ENCODE results near the gene YIPF5. TPM values are rescaled to one million over a fixed set of nuclear protein-coding genes. Genes with fewer than 3 reads are reported as not detected.

Gene YIPF5
- total and polyA plus RNA-seq, 2 of the 4 experiments (the other 2 are of a cell fraction), result 64.4 to 172 TPM

GRCh38 chr5:144135113-144135762 is 35.2 kb downstream of the YIPF5 start:
- no peak for DNase-seq
- WGBS, 2 experiments (ENCODE audit: extremely low coverage in 2 of 2, insufficient read length in 1 of 2), result 71% methylated on average over 1 of the region's 3 CpGs; no CpG with 5 or more reads in 1 of the 2 experiments
- H3K9ac ChIP-seq (ENCODE audit: low read depth, low read length), result no peak overlapping the region
- no peaks in the 10 kb centered on the region for H3K27me3 ChIP-seq (ENCODE audit: control insufficient read depth, insufficient read depth, low read length)
- no peak overlapping the region for H2AK5ac ChIP-seq (ENCODE audit: low read depth, low read length)
- H3K4me1 ChIP-seq (ENCODE audit: control insufficient read depth, insufficient read depth, low read length), result no peaks in the 10 kb centered on the region
- ChIA-PET CTCF (interaction anchor here (0.6 kb wide), 1 partner anchor 250 kb away, joined by 3 read pairs; no protein-coding TSS in a partner anchor), POLR2A (ENCODE audit: unreplicated experiment) (no interaction called here)
- H2BK20ac ChIP-seq (ENCODE audit: low read depth, low read length), result no peak overlapping the region
- H3K23ac ChIP-seq (ENCODE audit: low read depth, low read length), result no peak overlapping the region
- H3K9me1 ChIP-seq (ENCODE audit: insufficient read depth, low read length), result no peaks in the 10 kb centered on the region
- no peak for ATAC-seq (ENCODE audit: low read depth)
- in situ Hi-C loops (cut with MboI; ENCODE audit: low sequenced_read_pairs) (loop anchor here (10.0 kb wide), 1 partner anchor 310 kb away; no protein-coding TSS in a partner anchor), dilution Hi-C loops (cut with HindIII; ENCODE audit: low sequenced_read_pairs, unreplicated experiment) (no loop called here), intact Hi-C loops (cut with micrococcal nuclease) (no loop called here)
- H3K14ac ChIP-seq (replicated peaks; ENCODE audit: low read depth, low read length), result no peak overlapping the region
- no peak overlapping the region for H3K4me2 ChIP-seq (ENCODE audit: low read depth, low read length)
- no peak overlapping the region for H2AFZ ChIP-seq (replicated peaks; ENCODE audit: low read length, poor library complexity)
- H2BK120ac ChIP-seq (ENCODE audit: low read depth, low read length), result no peak overlapping the region
- H4K91ac ChIP-seq (ENCODE audit: insufficient read depth, low read depth, low read length), result no peak overlapping the region
- H3K4me3 ChIP-seq (ENCODE audit: insufficient read depth, low read depth, low read length), result no peak overlapping the region
- H4K8ac ChIP-seq (ENCODE audit: low read depth in 2 of 2, low read length in 2 of 2), result no peak overlapping the region
- H2BK15ac ChIP-seq (ENCODE audit: low read depth, low read length), result no peak overlapping the region
- H2AK9ac ChIP-seq (replicated peaks; ENCODE audit: low read depth, low read length, poor library complexity), result no peak overlapping the region
- no peaks in the 10 kb centered on the region for H3K79me1 ChIP-seq (ENCODE audit: low read depth in 1 of 2, low read length in 2 of 2)
- no peak overlapping the region for H3K27ac ChIP-seq (ENCODE audit: insufficient read depth, low read length)
- no peaks in the 10 kb centered on the region for H3K36me3 ChIP-seq (ENCODE audit: control insufficient read depth, insufficient read depth, low read length)
- H4K20me1 ChIP-seq (ENCODE audit: insufficient read depth, low read length), result no peaks in the 10 kb centered on the region
- TF ChIP-seq MAFK (IDR thresholded peaks at IDR 0.05; ENCODE audit: low read depth, low read length) (no peak), MXI1 (IDR thresholded peaks at IDR 0.05; ENCODE audit: borderline replicate concordance, low read depth, low read length) (no peak), MAZ (IDR thresholded peaks at IDR 0.05; ENCODE audit: borderline replicate concordance, low read depth, low read length) (no peak), FOS (IDR thresholded peaks at IDR 0.05; ENCODE audit: low read depth, low read length) (no peak), USF2 (IDR thresholded peaks at IDR 0.05; ENCODE audit: low read depth, low read length) (no peak), POLR2A (IDR thresholded peaks at IDR 0.05; ENCODE audit: low read depth, low read length) (no peak), BHLHE40 (IDR thresholded peaks at IDR 0.05; ENCODE audit: low read depth, low read length) (no peak), CHD1 (IDR thresholded peaks at IDR 0.05; ENCODE audit: low read depth, low read length) (no peak), RCOR1 (IDR thresholded peaks at IDR 0.05; ENCODE audit: insufficient replicate concordance, low read length) (no peak), CTCF (conservative IDR thresholded peaks at IDR 0.05; ENCODE audit: low read depth, low read length) (no peak), RFX5 (IDR thresholded peaks at IDR 0.05; ENCODE audit: low read depth, low read length) (no peak), NFE2L2 (IDR thresholded peaks at IDR 0.05; ENCODE audit: low read depth, low read length) (no peak), RAD21 (IDR thresholded peaks at IDR 0.05; ENCODE audit: low read length) (no peak), SMC3 (IDR thresholded peaks at IDR 0.05; ENCODE audit: low read depth, low read length) (no peak), CEBPB (IDR thresholded peaks at IDR 0.05; ENCODE audit: low read depth, low read length) (no peak)
- TF ChIP-seq, protein P1, sequence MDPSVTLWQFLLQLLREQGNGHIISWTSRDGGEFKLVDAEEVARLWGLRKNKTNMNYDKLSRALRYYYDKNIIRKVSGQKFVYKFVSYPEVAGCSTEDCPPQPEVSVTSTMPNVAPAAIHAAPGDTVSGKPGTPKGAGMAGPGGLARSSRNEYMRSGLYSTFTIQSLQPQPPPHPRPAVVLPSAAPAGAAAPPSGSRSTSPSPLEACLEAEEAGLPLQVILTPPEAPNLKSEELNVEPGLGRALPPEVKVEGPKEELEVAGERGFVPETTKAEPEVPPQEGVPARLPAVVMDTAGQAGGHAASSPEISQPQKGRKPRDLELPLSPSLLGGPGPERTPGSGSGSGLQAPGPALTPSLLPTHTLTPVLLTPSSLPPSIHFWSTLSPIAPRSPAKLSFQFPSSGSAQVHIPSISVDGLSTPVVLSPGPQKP (IDR thresholded peaks at IDR 0.05; ENCODE audit: borderline replicate concordance, low read depth, low read length), result no peak
- no peak overlapping the region for H4K5ac ChIP-seq (ENCODE audit: low read depth, low read length)
- no peak overlapping the region for H3K18ac ChIP-seq (ENCODE audit: low read depth, low read length)
- H3K9me3 ChIP-seq (ENCODE audit: control insufficient read depth, insufficient read depth, low read length), result peaks cover 3% of the 10 kb centered on the region; the same call in 1 of the 2 replicates
- no peak overlapping the region for H3K4ac ChIP-seq (ENCODE audit: low read depth, low read length)
- no peak overlapping the region for H3K56ac ChIP-seq (ENCODE audit: extremely low read depth, insufficient read depth, low read length)
- BruUV-seq (replicated peaks), result no TSS peak
- H2BK5ac ChIP-seq (ENCODE audit: low read depth, low read length, poor library complexity, severe bottlenecking), result no peak overlapping the region

Measured in IMR-90 (cell line).